ENCODE data around the gene RAB40A.

The RAB40A gene

DNA sequence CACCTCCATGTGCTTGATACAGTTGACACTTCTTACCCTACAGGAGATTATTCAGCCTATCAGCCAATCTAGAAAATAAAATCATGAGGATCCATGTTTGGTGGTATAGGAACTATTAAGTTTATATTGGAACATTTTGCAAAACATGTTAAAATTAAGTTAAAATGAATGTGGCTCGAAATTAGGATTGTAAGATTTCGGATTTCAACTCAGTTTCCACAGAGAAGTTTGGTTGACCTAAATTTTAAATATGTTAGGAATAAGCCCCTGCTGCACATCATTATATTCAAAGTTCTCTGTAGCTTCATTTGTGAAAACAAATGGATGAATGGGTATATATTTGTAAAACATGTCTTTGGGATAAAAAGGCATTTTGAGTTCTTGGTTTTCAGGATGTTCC, at the start of gene RAB40A:
Gene RAB40A, minus strand, starts transcription at position 101 of the 400 bp plus-strand sequence. CDS start 18,733 bp downstream, outside the sequence.
- DNase-seq (ENCODE audit: low read depth), result no peak

DNA sequence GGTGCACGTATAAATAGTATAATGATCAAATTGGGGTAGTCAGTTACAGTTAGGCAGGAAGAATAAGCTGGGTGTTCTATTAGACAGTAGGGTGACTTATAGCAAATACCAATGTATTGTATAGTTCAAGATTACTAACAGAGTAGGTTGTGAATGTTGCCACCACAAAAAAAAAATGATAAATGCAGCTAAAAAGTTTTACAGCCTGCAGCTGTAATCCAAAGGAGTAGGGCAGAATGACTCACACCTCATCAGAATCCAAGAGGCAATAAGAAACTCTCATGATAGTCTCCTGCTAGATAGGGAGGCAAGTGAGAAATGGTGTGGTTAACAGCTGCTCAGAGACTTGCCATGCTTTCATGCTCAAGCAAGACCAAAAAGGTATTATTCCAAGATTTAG, 46.5 kb upstream of the RAB40A start:
- peak; percentile 4 for DNase-seq (ENCODE audit: low read depth)

GRCh38 chrX:103565197-103565596, 45.9 kb upstream of the RAB40A start:
- no peak for DNase-seq (ENCODE audit: low read depth)

- DNase-seq (ENCODE audit: low read depth), result no peak
Observed at GRCh38 chrX:103562801-103563200, 43.5 kb upstream of the RAB40A start.

- no peak for DNase-seq (ENCODE audit: low read depth)
Observed at GRCh38 chrX:103560256-103560655, 41.0 kb upstream of the RAB40A start.

DNA sequence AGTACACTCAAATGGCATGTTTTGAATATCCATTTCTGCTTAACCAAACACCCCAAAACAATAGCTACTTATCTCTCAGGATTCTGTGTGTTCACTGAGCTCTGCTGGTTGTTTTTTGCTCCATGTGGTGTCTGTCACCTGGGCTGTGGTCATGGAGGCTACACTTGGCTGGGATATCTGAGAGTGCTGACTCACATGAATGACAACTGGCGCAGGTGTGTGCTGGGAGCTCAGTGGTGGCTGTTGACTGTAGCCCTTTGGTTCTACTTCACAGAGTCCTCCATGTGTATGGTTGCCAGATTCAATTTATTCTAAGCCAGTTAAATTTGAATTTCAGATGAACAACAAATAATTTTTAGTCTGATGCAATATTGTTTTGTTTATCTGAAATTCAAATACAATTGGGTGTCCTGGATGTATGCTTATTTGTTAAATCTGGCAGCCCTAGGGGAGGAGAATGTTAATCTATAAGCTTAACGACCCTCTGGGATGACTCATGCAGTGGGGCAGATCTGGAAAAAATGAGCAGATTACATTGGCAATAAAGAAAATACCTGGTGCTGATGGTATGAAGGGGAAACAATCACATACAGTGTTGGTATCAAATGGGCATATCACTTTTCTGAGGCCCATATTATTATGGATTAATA, 37.8 kb upstream of the RAB40A start:
- no peak for DNase-seq (ENCODE audit: low read depth)

DNA sequence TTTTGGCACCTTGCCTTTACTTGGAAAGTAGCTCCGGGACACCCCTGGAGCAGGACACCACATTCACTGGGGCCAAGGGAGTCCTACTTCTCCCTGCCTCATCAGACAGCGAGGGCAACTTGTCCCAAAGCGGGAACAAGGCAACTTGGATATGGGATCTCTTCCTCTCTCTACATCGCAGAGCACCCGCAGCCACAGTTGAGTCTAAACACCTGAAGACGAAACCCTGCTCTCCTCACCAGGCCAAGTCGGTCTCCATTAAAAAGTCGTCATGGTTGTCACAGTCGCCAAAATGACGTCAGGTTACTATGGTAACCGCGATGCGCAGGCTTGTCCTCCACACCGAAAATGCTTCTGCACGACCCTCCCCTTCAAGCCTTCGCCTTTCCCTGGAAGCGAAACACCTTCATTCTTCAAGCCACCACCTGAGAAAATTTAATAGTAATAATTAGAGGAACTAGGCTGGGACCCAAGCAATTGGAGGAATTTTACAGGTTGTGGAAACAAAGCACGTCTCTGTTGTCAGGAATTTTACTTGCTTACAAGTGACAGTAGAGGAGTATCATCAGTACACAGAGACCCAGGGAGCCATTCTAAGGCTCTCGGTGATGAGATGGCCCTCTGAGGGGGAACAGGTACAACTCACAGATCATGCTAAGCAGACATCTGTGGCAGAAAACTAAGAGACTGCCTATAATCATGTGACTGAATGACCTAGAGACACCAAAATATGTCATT, 35.6 kb upstream of the RAB40A start:
- peak; percentile 60 for DNase-seq (ENCODE audit: low read depth)

DNA sequence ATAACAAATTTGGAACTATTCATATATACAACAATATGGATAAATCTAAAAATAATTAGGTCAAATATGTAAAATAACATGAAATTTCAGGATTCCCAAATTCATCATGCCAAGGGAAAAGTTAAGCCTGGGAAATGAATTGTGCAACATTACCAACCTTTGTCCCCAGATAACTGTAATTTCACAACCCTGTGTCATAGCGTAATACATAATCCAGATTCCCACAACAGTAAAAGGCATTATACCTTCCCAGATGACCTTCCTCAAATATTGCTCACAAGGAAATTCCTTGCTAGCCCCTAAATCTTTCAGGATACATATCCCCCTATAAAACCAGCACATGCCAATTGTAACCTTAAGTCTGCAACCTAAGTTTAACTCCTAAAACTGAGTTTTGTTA, 32.9 kb upstream of the RAB40A start:
- DNase-seq (ENCODE audit: low read depth), result no peak

DNA sequence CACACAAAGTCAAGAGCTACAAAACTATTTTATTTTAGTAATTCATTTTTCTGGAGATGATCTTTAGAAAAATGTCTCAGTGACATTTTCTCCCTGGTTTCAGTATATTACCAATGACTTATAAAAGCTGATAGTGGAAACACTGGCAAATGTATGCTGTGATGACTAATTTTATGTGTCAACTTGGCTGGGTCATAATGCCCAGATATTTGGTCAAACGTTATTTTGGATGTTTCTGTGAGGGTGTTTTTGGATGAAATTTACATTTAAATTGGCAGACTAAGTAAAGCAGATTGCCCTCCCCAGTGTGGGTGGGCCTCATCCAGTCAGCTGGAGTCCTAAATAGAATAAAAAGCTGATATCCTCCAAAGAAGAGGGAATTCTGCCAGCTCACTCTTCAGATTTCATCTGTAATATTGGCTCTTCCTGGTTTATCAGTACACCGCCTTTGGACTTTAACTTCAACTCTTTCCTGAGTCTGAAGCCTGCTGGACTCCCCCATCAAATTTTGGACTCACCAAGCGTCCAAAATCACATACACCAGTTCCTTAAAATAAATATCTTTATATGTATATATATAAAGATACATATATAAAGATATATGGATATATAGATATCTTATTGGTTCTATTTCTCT, 31.2 kb upstream of the RAB40A start:
- no peak for DNase-seq (ENCODE audit: low read depth)

GRCh38 chrX:103549916-103550315, 30.6 kb upstream of the RAB40A start:
- DNase-seq (ENCODE audit: low read depth), result no peak

GRCh38 chrX:103540145-103540544, 20.9 kb upstream of the RAB40A start:
- DNase-seq (ENCODE audit: low read depth), result peak; percentile 18

DNA sequence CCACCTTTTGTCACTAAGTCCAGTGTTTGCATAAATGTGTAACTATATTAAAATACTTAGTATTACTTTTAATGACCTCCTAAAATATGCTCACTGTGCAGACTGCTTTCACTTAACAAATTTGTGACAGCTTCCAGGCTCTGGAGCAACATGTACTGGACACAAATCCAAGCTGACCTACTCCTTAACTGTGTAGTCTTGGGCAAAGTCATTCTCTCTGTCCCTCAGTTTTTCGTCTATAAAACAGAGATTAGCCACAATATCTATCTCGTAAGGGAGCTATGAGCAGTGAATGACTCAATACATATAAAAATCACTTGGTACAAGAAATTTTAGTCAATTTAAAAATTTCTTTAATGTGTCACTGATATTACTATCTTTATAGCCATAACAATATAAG, 20.4 kb upstream of the RAB40A start:
- DNase-seq (ENCODE audit: low read depth), result no peak

- no peak for DNase-seq (ENCODE audit: low read depth)
Observed at GRCh38 chrX:103538728-103539127, 19.4 kb upstream of the RAB40A start.

DNA sequence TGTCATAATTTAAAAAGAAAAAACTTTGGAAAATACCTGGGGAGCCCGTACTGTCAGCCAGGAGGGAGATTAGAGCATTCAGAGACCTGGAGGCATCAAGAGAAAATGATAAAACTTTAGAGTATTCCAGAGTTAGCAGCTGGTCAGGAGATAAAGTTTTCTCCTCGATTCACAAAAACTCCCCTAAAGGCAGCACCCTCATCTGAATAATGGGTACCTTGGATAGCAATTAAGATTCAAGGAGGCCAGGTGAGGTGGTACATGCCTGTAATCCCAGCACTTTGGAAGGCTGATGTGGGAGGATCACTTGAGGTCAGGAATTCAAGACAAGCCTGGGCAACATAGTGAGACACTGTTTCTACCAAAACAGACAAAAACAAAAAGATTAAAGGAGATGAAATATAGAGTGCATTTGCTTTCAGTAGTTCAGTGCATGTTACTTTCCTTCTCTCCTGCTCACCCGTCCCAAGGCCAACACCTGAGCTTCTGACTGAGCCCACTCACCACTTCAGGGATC, 18.6 kb upstream of the RAB40A start:
- no peak for DNase-seq (ENCODE audit: low read depth)

- DNase-seq (ENCODE audit: low read depth), result no peak
Observed at GRCh38 chrX:103536732-103537131, 17.4 kb upstream of the RAB40A start.

DNA sequence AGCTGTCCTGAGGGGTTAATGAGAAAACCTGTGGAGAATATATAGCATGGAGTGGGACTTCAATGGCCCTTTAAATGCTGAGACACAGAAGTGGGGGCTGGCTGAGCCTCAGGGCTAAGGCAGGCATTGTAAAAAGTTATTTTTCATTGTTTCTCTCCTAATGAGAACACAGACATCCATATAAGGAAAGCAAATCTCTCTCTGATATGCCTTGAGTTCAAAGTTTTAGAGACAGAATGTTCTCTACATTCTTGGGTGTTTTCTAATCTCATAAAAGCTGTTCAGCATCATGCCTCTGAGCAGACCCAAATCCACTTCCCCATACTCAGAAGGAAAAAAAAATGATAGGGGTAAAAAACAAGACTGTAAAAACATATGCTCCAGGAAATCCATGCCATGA, 16.8 kb upstream of the RAB40A start:
- DNase-seq (ENCODE audit: low read depth), result peak; percentile 21

GRCh38 chrX:103535206-103535605, 15.9 kb upstream of the RAB40A start:
- no peak for DNase-seq (ENCODE audit: low read depth)

- peak; percentile 57 for DNase-seq (ENCODE audit: low read depth)
Observed at GRCh38 chrX:103533511-103534216, 14.4 kb upstream of the RAB40A start.

DNA sequence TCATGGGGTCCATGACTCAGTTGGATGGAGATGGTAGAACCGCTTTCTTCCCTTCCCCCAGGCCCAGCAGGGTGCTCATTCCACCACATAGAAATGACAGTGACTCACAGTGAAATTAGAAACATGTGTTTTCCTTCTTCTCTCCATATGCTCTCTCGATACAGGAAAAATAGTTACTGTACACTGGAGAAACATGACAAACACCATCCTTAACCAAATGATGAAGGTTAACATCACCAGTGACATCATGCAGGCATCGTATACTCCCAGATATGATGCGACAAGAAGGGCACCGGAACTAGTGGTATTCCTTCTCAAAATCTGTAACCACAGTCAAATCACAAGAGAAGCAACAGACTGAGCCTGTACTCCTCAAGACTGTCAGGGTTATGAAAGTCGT, 11.7 kb upstream of the RAB40A start:
- DNase-seq (ENCODE audit: low read depth), result peak; percentile 40

DNA sequence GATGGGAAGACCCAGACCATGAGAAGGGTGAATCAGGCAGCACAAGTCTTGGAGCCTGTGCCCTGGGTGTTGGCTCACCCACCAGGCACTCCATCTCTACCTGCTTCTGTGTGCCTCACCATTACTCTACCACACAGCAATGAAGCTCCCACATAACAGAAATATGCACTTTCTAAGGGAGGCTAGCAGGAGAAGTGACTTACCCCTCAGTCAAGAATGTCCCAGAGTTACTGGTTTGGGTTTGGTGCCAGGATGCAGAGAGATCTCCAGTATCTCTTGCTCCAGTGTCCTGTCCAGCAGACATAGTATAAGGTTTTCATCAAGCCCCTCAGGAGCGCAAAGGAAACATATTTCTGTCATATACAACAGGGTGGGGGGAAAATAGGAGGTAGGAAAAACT, 11.3 kb upstream of the RAB40A start:
- no peak for DNase-seq (ENCODE audit: low read depth)

DNA sequence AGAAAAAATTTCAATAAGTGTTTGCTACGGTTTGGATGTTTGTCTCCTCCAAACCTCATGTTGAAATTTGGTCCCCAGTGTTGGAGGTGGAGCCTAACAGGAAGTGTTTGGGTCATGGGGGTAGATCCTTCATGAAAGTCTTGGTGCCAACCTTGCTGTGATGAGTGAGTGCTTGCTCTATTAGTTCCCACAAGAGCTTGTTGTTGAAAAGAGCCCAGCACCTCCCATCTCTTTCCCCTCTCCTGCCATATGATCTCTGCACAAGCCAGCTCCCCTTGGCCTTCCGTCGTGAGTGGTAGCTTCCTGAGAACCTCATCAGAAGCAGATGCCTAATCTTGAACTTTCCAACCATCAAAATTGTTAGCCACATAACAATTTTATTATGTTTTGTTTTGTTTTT, 10.3 kb upstream of the RAB40A start:
- DNase-seq (ENCODE audit: low read depth), result no peak

DNA sequence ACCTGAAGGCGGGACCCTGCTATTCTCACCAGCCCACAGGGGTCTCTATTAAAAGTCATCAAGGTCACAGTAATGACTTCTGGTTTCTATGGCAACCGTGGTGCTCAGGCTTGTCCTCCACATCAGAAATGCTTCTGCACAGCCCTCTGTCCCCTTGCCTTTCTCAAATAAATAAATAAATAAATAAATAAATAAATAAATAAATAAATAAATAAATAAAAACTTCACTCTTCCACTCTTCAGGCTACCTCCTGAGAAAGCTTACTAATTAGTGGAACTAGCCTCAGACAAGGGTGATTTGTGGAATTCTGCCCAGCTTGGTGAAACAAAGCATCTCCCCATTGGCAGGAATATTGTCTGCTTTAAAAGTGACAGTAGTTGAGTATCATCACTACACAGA, 5.5 kb upstream of the RAB40A start:
- DNase-seq (ENCODE audit: low read depth), result no peak

Data from fibroblast of the conjunctiva (primary cell).